Measurements from ENCODE around the gene ANAPC15. TPM values are rescaled to one million over a fixed set of nuclear protein-coding genes. Genes with fewer than 3 reads are reported as not detected.
A peak's percentile ranks its signal among the peaks of the same experiment; 100 is the strongest.

The ANAPC15 gene
- total RNA-seq (2013), result 83.3 TPM
- 100 to 1,000 TPM in 1 of 3 donors, 10 to 100 TPM in 2; 92.6 to 112 (median 94.8) TPM for polyA plus RNA-seq
- polyA minus RNA-seq, result 23.6 and 54.3 TPM in 2 replicates
- 4.2 to 28.7 (median 17.0) reads per million in 11 experiments for total RNA-seq

GRCh38 chr11:72112143-72112977, at the start of gene ANAPC15:
TSS of gene ANAPC15 (minus strand) at chr11:72112695. CDS start at chr11:72111276, 1,419 bp downstream.
- peak within 1 kb of the TSS; percentile 89 to 97 for H3K4me3 Mint-ChIP-seq
- Histone ChIP-seq H3K4me1 (ENCODE audit: control insufficient read depth in 1 of 2, insufficient read depth in 2 of 2, low read length in 2 of 2) (peaks cover 36 to 39% of the 10 kb centered on the region in 2 donors), H3K4me2 (replicated peaks; ENCODE audit: extremely low read depth, low read length, poor library complexity, severe bottlenecking) (peak within 1 kb of the TSS; percentile 77), H4K20me1 (ENCODE audit: insufficient read depth, low read length) (no peaks in the 10 kb centered on the region), H3K9me3 (replicated peaks in 1 of 2; ENCODE audit: control insufficient read depth in 1 of 2, insufficient read depth in 1 of 2, low read length in 2 of 2) (no peaks in the 10 kb centered on the region), H3K79me2 (ENCODE audit: insufficient read depth, low read length) (peaks cover 10% of the 10 kb centered on the region), H3K4me3 (replicated peaks in 1 of 3; ENCODE audit: low read depth in 2 of 3, low read length in 3 of 3) (peak within 1 kb of the TSS; percentile 69 to 86 (median 71)), H3K27ac (ENCODE audit: low read depth in 1 of 2, low read length in 2 of 2) (peak within 1 kb of the TSS; percentile 94 to 99), H3K27me3 (ENCODE audit: control insufficient read depth in 2 of 2, insufficient read depth in 2 of 2, low read length in 2 of 2) (no peaks in the 10 kb centered on the region), H2AFZ (ENCODE audit: insufficient read depth, low read depth, low read length, poor library complexity, severe bottlenecking) (peak within 1 kb of the TSS; percentile 77), H3K36me3 (replicated peaks in 1 of 2; ENCODE audit: control insufficient read depth in 1 of 2, insufficient read depth in 2 of 2, low read length in 2 of 2) (peaks cover 28 to 33% of the 10 kb centered on the region in 2 donors), H3K9ac (ENCODE audit: insufficient read depth, low read length, poor library complexity, severe bottlenecking) (peak within 1 kb of the TSS; percentile 87)
- intact Hi-C loops (cut with micrococcal nuclease), result no loop called here
- H3K27ac Mint-ChIP-seq, result peak within 1 kb of the TSS; percentile 99 to 100 (median 100)
- DNase-seq, result peak; percentile 99 to 100 (median 99)
- peaks cover 0 to 5% (median 0%) of the 10 kb centered on the region in 7 donors for H3K9me3 Mint-ChIP-seq
- TF ChIP-seq CTCF (IDR thresholded peaks at IDR 0.05), result no peak
- H3K27me3 Mint-ChIP-seq (ENCODE audit: low read depth in 3 of 3), result peaks cover 0 to 6% (median 0%) of the 10 kb centered on the region in 3 donors
- peaks cover 38% of the 10 kb centered on the region for H3K4me1 Mint-ChIP-seq
- under 1% methylated on average over 40 of the region's 49 CpGs for WGBS (ENCODE audit: insufficient coverage)
- H3K36me3 Mint-ChIP-seq, result peaks cover 43 to 45% of the 10 kb centered on the region in 2 donors

- Mint-ChIP-seq H3K4me3 (no peak overlapping the region), H3K27ac (no peak overlapping the region), H3K27me3 (ENCODE audit: low read depth in 3 of 3) (peaks cover 7 to 14% (median 9%) of the 10 kb centered on the region in 3 donors), H3K9me3 (peaks cover 0 to 2% (median 0%) of the 10 kb centered on the region in 7 donors), H3K36me3 (no peaks in the 10 kb centered on the region), H3K4me1 (no peaks in the 10 kb centered on the region)
- no peak for TF ChIP-seq CTCF (IDR thresholded peaks at IDR 0.05)
- Histone ChIP-seq H3K36me3 (replicated peaks in 1 of 2; ENCODE audit: control insufficient read depth in 1 of 2, insufficient read depth in 2 of 2, low read length in 2 of 2) (no peaks in the 10 kb centered on the region), H2AFZ (ENCODE audit: insufficient read depth, low read depth, low read length, poor library complexity, severe bottlenecking) (no peak overlapping the region), H3K27ac (ENCODE audit: low read depth in 1 of 2, low read length in 2 of 2) (no peak overlapping the region), H3K79me2 (ENCODE audit: insufficient read depth, low read length) (no peaks in the 10 kb centered on the region), H3K4me1 (ENCODE audit: control insufficient read depth in 1 of 2, insufficient read depth in 2 of 2, low read length in 2 of 2) (no peaks in the 10 kb centered on the region), H3K27me3 (ENCODE audit: control insufficient read depth in 2 of 2, insufficient read depth in 2 of 2, low read length in 2 of 2) (no peaks in the 10 kb centered on the region), H3K9ac (ENCODE audit: insufficient read depth, low read length, poor library complexity, severe bottlenecking) (no peak overlapping the region), H4K20me1 (ENCODE audit: insufficient read depth, low read length) (no peaks in the 10 kb centered on the region), H3K9me3 (replicated peaks in 1 of 2; ENCODE audit: control insufficient read depth in 1 of 2, insufficient read depth in 1 of 2, low read length in 2 of 2) (no peaks in the 10 kb centered on the region), H3K4me2 (replicated peaks; ENCODE audit: extremely low read depth, low read length, poor library complexity, severe bottlenecking) (no peak overlapping the region), H3K4me3 (replicated peaks in 1 of 3; ENCODE audit: low read depth in 2 of 3, low read length in 3 of 3) (no peak overlapping the region)
- intact Hi-C loops (cut with micrococcal nuclease), result no loop called here
- WGBS (ENCODE audit: insufficient coverage), result 83% methylated on average over 1 of the region's 2 CpGs
- DNase-seq, result no peak
Measured at GRCh38 chr11:72160319-72160718, 47.8 kb upstream of the ANAPC15 start.
